H1 (cell line): ENCODE data around the gene WIPF1. TPM values are rescaled to one million over a fixed set of nuclear protein-coding genes. Genes with fewer than 3 reads are reported as not detected.
A peak's percentile ranks its signal among the peaks of the same experiment; 100 is the strongest.

Source experiments
- CTCF ChIP-seq, 3 experiments: IDR thresholded peaks; 1 replicate in 2 of 3; 2 replicates in 1 of 3; pipeline versions ENCODE4 v1.5.1 to v1.6.1; 2011; ENCODE audit warnings: low read length in 3 of 3, mild to moderate bottlenecking in 3 of 3, inconsistent platforms in 2 of 3, low read depth in 1 of 3, moderate library complexity in 1 of 3; ENCODE audit not compliant: insufficient read depth in 1 of 3; ENCODE audit errors: control extremely low read depth in 1 of 3
- polyA plus RNA-seq, 7 experiments: library from polyadenylated mRNA; depleted of rRNA in 3 of 7; stranded (reverse) in 5 of 7; unstranded in 2 of 7; fragments of >200 nt in 5 of 7; fragments of 200-250 nt in 2 of 7; gene quantifications; 1 replicate in 5 of 7; 2 replicates in 1 of 7; 4 replicates in 1 of 7; pipeline versions ENCODE4 v1.2.1 to v1.2.3, GENCODE V29; 2011 to 2013; ENCODE audit warnings: missing spikeins in 2 of 7, mixed read lengths in 2 of 7
- total RNA-seq: library from RNA; stranded (reverse); fragmentation: NEBNext Ultra II Directional; extraction: Animal tissue kit (Norgen Biotek cat#: 25700); gene quantifications from 2 replicates; pipeline ENCODE4 v1.2.1, GENCODE V29; 2021

The WIPF1 gene
- total and polyA plus RNA-seq, 2 of the 8 experiments (the other 6 are each of a cell fraction or from before 2014, with no cell fraction given) = 4.7 to 5.2 TPM

GRCh38 chr2:174546519-174547506, 50.8 kb downstream of the WIPF1 start (continued):
- TF ChIP-seq CTCF (IDR thresholded peaks at IDR 0.05; ENCODE audit: control extremely low read depth in 1 of 3, insufficient read depth in 1 of 3, low read depth in 1 of 3, low read length in 3 of 3) = peak; percentile 31 to 74 (median 74)
